Kidney epithelial cell (primary cell): ENCODE results near the gene CSTF2. TPM values are rescaled to one million over a fixed set of nuclear protein-coding genes. Genes with fewer than 3 reads are reported as not detected.

Experiments used
- DNase-seq: peaks from one replicate; pipeline ENCODE4 v3.0.0-alpha.2; 2010; ENCODE audit warnings: low read depth
- H3K27me3 ChIP-seq: 2 replicates; pipeline ENCODE4 v1.6.0; 2011; ENCODE audit warnings: low read length; ENCODE audit not compliant: control insufficient read depth, insufficient read depth
- H3K36me3 ChIP-seq: 2 replicates; pipeline ENCODE4 v1.5.1; 2011; ENCODE audit warnings: low read length; ENCODE audit not compliant: control insufficient read depth, insufficient read depth
- H3K4me3 ChIP-seq: 2 replicates; pipeline ENCODE4 v1.5.1; 2011; ENCODE audit warnings: low read depth, mild to moderate bottlenecking, control low read depth, low read length
- total RNA-seq: library from RNA; depleted of rRNA; stranded (reverse); fragments of >200 nt; gene quantifications from 2 replicates; pipeline ENCODE4 v1.2.3, GENCODE V29; 2015
- TF ChIP-seq, protein P1 (sequence below): IDR thresholded peaks from 2 replicates; pipeline ENCODE4 v1.5.1; 2011; ENCODE audit warnings: mild to moderate bottlenecking, moderate library complexity, low read length, control low read depth, inconsistent platforms; ENCODE audit not compliant: insufficient read depth, poor library complexity, severe bottlenecking

The CSTF2 gene
- total RNA-seq, 1 donor from 2014 or later, result 31.0 TPM

DNA sequence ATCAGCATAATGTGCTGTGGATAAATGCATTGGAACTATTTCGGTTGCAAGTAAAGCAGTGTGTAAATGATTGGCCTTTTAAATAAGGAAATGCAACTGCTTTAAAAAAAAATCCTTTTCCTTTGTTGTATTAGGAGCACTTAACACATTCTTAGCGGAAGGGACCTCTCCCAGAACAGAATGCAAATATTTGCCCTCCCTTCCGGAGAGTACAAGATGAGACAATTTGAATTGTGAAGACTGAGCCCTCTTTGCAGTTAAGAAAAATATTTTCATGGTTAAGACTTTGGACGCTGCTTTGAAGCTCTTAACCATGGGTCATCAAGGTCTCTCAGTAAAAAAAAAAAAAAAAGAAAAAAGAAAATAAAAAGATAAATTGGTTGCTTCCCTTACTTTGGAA is 63.5 kb downstream of the CSTF2 start:
- TF ChIP-seq, protein P1, sequence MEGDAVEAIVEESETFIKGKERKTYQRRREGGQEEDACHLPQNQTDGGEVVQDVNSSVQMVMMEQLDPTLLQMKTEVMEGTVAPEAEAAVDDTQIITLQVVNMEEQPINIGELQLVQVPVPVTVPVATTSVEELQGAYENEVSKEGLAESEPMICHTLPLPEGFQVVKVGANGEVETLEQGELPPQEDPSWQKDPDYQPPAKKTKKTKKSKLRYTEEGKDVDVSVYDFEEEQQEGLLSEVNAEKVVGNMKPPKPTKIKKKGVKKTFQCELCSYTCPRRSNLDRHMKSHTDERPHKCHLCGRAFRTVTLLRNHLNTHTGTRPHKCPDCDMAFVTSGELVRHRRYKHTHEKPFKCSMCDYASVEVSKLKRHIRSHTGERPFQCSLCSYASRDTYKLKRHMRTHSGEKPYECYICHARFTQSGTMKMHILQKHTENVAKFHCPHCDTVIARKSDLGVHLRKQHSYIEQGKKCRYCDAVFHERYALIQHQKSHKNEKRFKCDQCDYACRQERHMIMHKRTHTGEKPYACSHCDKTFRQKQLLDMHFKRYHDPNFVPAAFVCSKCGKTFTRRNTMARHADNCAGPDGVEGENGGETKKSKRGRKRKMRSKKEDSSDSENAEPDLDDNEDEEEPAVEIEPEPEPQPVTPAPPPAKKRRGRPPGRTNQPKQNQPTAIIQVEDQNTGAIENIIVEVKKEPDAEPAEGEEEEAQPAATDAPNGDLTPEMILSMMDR, result no peak
- H3K4me3 ChIP-seq, result no peak overlapping the region
- H3K27me3 ChIP-seq, result no peaks in the 10 kb centered on the region
- no peaks in the 10 kb centered on the region for H3K36me3 ChIP-seq
- DNase-seq, result no peak

Other genes with a start within 250 kb of the CSTF2 start
- not detected in 2 replicates for gene TNMD, start 235.5 kb upstream of the CSTF2 start, total RNA-seq
- gene TSPAN6, start 183.6 kb upstream of the CSTF2 start, total RNA-seq, result 42.7 and 44.0 TPM in 2 replicates
- gene SRPX2, start 176.2 kb upstream of the CSTF2 start, total RNA-seq, result 1.4 and 1.8 TPM in 2 replicates
- gene SYTL4, start 88.3 kb upstream of the CSTF2 start, total RNA-seq, result 3.2 and 3.3 TPM in 2 replicates
- gene NOX1, start 54.0 kb downstream of the CSTF2 start, total RNA-seq, result not detected in 2 replicates
- 0.04 TPM in 1 of 2 replicates, not detected in the other for gene XKRX, start 108.5 kb downstream of the CSTF2 start, total RNA-seq
- not detected in 2 replicates for gene ARL13A, start 149.3 kb downstream of the CSTF2 start, total RNA-seq
- 14.2 and 20.2 TPM in 2 replicates for gene TRMT2B, start 231.7 kb downstream of the CSTF2 start, total RNA-seq